Body of pancreas (tissue), 4 donors: Measurements from ENCODE around the gene DCLK2.

Experiments used
- POLR2A ChIP-seq, 3 donors: fragments of 450-650 bp; IDR thresholded peaks; one replicate each; pipeline ENCODE4 v1.6.1; 2016; ENCODE audit warnings: antibody characterized with exemption in 3 of 3, mild to moderate bottlenecking in 2 of 3
- TF ChIP-seq, protein P1 (sequence below), 7 experiments: fragments of 450-650 bp in 4 of 7; fragments of 200-600 bp in 3 of 7; sonication (generic) in 3 of 7; IDR thresholded peaks; one replicate each; pipeline ENCODE4 v1.5.1; 2016 to 2019; ENCODE audit warnings: antibody characterized with exemption in 7 of 7

GRCh38 chr4:150049682-150050081, 28.6 kb upstream of the DCLK2 start:
- TF ChIP-seq, protein P1, sequence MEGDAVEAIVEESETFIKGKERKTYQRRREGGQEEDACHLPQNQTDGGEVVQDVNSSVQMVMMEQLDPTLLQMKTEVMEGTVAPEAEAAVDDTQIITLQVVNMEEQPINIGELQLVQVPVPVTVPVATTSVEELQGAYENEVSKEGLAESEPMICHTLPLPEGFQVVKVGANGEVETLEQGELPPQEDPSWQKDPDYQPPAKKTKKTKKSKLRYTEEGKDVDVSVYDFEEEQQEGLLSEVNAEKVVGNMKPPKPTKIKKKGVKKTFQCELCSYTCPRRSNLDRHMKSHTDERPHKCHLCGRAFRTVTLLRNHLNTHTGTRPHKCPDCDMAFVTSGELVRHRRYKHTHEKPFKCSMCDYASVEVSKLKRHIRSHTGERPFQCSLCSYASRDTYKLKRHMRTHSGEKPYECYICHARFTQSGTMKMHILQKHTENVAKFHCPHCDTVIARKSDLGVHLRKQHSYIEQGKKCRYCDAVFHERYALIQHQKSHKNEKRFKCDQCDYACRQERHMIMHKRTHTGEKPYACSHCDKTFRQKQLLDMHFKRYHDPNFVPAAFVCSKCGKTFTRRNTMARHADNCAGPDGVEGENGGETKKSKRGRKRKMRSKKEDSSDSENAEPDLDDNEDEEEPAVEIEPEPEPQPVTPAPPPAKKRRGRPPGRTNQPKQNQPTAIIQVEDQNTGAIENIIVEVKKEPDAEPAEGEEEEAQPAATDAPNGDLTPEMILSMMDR (IDR thresholded peaks at IDR 0.05), result no peak
- no peak for TF ChIP-seq POLR2A (IDR thresholded peaks at IDR 0.05)
